Glutamatergic neuron (in vitro differentiated cells): ENCODE results near the gene PLD1. TPM values are rescaled to one million over a fixed set of nuclear protein-coding genes. Genes with fewer than 3 reads are reported as not detected.

ENCODE experiments used
- DNase-seq: peaks from one replicate; pipeline ENCODE4 v3.0.0; 2022
- H3K27ac Mint-ChIP-seq: one replicate; pipeline ENCODE4 v1.8.0; 2020; ENCODE audit warnings: mild to moderate bottlenecking, mixed read lengths, inconsistent platforms; ENCODE audit not compliant: unreplicated experiment
- H3K27me3 Mint-ChIP-seq: one replicate; pipeline ENCODE4 v1.8.0; 2020; ENCODE audit warnings: mild to moderate bottlenecking, moderate library complexity, mixed read lengths, inconsistent platforms; ENCODE audit not compliant: unreplicated experiment
- H3K36me3 Mint-ChIP-seq: one replicate; pipeline ENCODE4 v1.8.0; 2020; ENCODE audit warnings: mild to moderate bottlenecking, mixed read lengths, inconsistent platforms; ENCODE audit not compliant: unreplicated experiment
- H3K4me1 Mint-ChIP-seq: one replicate; pipeline ENCODE4 v1.8.0; 2020; ENCODE audit warnings: mild to moderate bottlenecking, low read depth, mixed read lengths, inconsistent platforms; ENCODE audit not compliant: unreplicated experiment
- H3K4me3 Mint-ChIP-seq: one replicate; pipeline ENCODE4 v1.8.0; 2020; ENCODE audit warnings: mild to moderate bottlenecking, mixed read lengths, inconsistent platforms; ENCODE audit not compliant: unreplicated experiment
- H3K9me3 Mint-ChIP-seq: one replicate; pipeline ENCODE4 v1.8.0; 2020; ENCODE audit warnings: mild to moderate bottlenecking, moderate library complexity, mixed read lengths, inconsistent platforms; ENCODE audit not compliant: unreplicated experiment
- total RNA-seq: library from RNA; stranded (reverse); fragmentation: NEBNext Ultra II Directional; extraction: Animal tissue kit (Norgen Biotek cat#: 25700); gene quantifications from one replicate; pipeline ENCODE4 v1.2.1, GENCODE V29; 2021; ENCODE audit not compliant: unreplicated experiment
- TF ChIP-seq, protein P1 (sequence below): fragments of 200-600 bp; sonication (generic); IDR thresholded peaks from one replicate; pipeline ENCODE4 v1.5.0; 2021; ENCODE audit not compliant: partially characterized antibody, unreplicated experiment

Gene PLD1
- total RNA-seq, 1 donor from 2014 or later = 0.61 TPM

DNA sequence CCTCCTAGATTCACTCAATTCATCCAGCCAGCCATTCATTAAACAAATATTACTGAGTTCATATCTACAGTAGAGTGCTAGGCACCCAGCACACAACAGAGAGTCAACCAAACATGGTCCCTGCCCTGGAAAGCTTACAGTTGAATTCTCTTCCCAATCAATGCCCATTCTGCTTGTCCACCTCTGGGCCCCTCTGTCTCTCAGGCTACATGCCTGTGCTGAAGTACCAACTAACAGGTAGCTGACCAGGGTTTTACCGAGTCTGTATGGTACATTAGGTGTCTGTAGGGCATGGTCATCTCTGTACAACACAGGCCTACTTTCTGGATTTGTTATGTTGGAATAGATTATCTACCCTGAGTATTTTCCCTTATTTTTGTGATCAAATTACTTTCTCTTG lies 23.3 kb downstream of the PLD1 start:
- no peak for DNase-seq
- Mint-ChIP-seq H3K36me3 (no peaks in the 10 kb centered on the region), H3K4me3 (no peak overlapping the region), H3K27ac (no peak overlapping the region), H3K4me1 (no peaks in the 10 kb centered on the region), H3K9me3 (no peaks in the 10 kb centered on the region), H3K27me3 (no peaks in the 10 kb centered on the region)
- TF ChIP-seq, protein P1, sequence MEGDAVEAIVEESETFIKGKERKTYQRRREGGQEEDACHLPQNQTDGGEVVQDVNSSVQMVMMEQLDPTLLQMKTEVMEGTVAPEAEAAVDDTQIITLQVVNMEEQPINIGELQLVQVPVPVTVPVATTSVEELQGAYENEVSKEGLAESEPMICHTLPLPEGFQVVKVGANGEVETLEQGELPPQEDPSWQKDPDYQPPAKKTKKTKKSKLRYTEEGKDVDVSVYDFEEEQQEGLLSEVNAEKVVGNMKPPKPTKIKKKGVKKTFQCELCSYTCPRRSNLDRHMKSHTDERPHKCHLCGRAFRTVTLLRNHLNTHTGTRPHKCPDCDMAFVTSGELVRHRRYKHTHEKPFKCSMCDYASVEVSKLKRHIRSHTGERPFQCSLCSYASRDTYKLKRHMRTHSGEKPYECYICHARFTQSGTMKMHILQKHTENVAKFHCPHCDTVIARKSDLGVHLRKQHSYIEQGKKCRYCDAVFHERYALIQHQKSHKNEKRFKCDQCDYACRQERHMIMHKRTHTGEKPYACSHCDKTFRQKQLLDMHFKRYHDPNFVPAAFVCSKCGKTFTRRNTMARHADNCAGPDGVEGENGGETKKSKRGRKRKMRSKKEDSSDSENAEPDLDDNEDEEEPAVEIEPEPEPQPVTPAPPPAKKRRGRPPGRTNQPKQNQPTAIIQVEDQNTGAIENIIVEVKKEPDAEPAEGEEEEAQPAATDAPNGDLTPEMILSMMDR = no peak

DNA sequence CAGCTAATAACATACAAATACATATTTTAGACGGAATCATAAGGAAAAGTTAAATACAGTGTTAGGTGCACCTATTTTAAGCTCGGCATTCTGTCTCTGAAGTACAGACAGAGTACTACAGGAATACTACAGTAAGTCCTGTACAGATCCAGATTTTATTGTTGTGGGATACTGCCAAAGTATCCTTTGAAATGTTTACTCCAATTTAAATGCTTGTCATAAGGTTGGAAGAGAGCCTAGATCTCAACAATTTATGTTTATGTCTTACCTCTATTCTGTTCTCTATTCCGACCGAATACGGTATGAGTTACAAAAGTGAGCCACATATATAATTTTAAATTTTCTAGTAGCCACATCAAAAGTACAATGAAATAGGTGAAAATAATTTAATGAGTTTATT lies 25.3 kb downstream of the PLD1 start:
- H3K4me1 Mint-ChIP-seq = no peaks in the 10 kb centered on the region
- TF ChIP-seq, protein P1 = no peak
- no peak overlapping the region for H3K27ac Mint-ChIP-seq
- no peak overlapping the region for H3K4me3 Mint-ChIP-seq
- no peaks in the 10 kb centered on the region for H3K9me3 Mint-ChIP-seq
- H3K27me3 Mint-ChIP-seq = no peaks in the 10 kb centered on the region
- H3K36me3 Mint-ChIP-seq = no peaks in the 10 kb centered on the region
- no peak for DNase-seq

DNA sequence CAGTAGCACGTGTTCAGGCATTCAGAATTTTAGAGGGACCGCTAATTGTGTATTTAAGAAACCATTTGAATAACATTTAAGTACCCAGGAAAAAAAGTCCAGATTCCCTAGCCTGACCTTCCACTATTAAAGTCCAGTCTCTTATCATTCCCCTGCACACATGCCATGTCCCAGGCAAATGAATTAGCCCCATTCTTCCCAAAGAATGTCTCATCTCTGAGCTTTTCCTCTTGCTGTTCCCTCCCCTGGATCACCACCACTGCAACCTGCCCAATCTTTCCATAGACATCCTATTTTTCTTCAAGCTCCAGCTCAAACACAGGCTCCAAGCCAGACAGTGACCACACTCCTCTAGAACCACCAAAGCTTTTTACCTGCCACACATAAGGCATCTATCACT lies 25.9 kb downstream of the PLD1 start:
- no peak for DNase-seq
- no peaks in the 10 kb centered on the region for H3K9me3 Mint-ChIP-seq
- H3K36me3 Mint-ChIP-seq = no peaks in the 10 kb centered on the region
- no peaks in the 10 kb centered on the region for H3K4me1 Mint-ChIP-seq
- TF ChIP-seq, protein P1 = no peak
- H3K27me3 Mint-ChIP-seq = no peaks in the 10 kb centered on the region
- H3K27ac Mint-ChIP-seq = no peak overlapping the region
- no peak overlapping the region for H3K4me3 Mint-ChIP-seq

DNA sequence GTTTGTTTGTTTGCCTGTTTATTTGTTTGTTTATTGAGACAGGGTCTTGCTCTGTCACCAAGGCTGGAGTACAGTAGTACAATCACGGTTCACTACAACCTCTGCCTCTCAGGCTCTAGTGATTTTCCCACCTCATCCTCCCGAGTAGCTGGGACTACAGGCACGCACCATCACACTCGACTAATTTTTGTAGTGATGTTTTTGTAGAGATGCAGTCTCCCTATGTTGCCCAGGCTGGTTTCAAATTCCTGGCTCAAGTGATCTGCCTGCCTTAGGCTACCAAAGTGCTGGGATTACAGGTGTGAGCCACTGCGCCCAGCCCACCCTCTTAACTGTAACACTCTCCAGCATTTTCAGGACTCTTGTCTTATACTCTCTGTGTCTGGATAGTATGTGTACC lies 26.7 kb downstream of the PLD1 start:
- Mint-ChIP-seq H3K27me3 (no peaks in the 10 kb centered on the region), H3K9me3 (no peaks in the 10 kb centered on the region), H3K36me3 (no peaks in the 10 kb centered on the region), H3K27ac (no peak overlapping the region), H3K4me1 (no peaks in the 10 kb centered on the region), H3K4me3 (no peak overlapping the region)
- TF ChIP-seq, protein P1 = no peak
- no peak for DNase-seq

DNA sequence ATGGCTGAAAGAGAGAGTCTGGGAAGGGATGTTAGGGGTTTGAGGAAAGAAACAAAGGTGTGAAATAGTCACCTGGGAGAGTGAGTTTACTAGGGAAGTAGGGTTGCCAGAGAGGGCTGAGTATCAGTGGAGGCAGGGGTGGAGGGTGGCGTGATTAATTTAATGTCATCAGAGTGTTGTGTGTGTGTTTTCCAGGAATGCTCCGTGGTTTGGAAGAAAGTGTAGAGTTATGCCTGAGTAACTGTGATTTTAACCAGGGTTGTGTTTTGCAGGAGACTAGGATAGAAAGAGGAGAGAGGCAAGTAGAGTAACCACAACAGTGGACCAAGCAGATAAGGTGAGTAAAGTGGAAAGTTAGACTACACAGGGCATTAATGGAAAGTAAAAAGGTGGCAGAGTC lies 27.2 kb downstream of the PLD1 start:
- H3K27me3 Mint-ChIP-seq = no peaks in the 10 kb centered on the region
- H3K27ac Mint-ChIP-seq = no peak overlapping the region
- H3K4me1 Mint-ChIP-seq = no peaks in the 10 kb centered on the region
- TF ChIP-seq, protein P1 = no peak
- no peak for DNase-seq
- H3K9me3 Mint-ChIP-seq = no peaks in the 10 kb centered on the region
- H3K4me3 Mint-ChIP-seq = no peak overlapping the region
- no peaks in the 10 kb centered on the region for H3K36me3 Mint-ChIP-seq
